HTERT RPE-1 (cell line): ENCODE data around the gene WEE1.
"Not testable (repeated sequence)": the region's sequence is repeated elsewhere in the genome, so short reads cannot be mapped to it uniquely, and the experiment has no call there.

Experiments
- in situ Hi-C: fragments of 300-500 bp; cut with MboI; formaldehyde crosslinking; loops from 4 replicates; pipeline ENCODE4 v1.14.3; 2020; ENCODE audit warnings: low sequenced_read_pairs

Gene WEE1

DNA sequence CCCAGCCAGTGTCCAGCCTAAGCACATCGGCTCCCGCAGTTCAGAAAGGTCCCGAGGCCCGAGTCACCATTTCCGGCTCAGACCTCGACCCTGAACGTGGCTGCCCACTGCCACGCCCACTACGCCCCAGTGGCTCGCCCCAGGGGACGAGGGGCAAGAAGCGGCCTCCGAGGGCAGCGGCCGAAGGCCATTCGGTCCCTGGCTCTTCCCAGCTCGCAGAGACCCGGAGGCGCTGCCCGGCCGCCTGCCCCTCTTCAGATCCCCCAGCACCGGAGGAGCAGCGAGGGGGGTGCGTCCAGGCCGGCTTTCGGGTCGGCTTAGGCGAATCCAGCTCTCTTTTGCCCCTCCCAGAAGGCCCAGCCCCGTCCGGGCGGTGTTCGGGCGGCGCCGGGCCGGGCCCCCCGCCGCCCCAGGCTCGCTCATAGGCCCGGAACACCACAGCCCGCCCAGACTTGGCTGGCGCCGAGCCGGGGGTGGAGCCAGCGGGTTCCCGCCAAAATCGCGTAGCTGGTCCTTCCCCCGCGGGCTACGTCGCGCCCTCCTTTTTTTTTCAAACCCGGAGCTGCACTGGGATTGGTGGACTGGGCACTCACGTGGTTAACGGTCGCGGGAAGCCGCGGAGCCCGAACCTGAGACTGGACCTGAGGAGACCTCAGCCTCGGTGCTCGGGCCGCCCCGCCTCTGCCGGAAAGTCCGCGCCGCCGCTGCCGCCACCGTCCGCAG is at the start of gene WEE1:
Gene WEE1, plus strand, starts transcription at position 619 of the 723 bp plus-strand sequence. CDS start 264 bp downstream, outside the sequence.
- in situ Hi-C loops, result no loop called here

- in situ Hi-C loops, result no loop called here
Measured at GRCh38 chr11:9524001-9524400, 49.5 kb upstream of the WEE1 start.

DNA sequence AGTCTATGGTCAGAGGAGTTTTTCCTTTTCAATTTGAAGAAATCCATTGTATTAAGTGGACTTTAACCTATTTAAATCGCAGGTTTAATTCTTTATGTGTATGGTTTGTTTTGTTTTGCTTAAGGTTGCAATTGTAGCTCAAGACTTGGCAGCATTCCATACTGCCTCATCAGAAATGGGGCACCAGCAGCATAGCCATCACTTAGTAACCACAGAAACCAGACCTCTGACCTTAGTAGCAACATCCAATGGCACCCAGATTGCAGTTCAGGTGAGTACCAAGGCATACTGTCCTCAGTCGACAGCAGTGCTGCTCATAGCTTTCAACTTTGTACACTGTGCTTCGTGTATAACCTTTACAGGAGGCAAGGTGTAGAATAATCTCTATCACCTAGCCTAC is 48.4 kb upstream of the WEE1 start:
- in situ Hi-C loops, result no loop called here

GRCh38 chr11:9527481-9528135 is 45.9 kb upstream of the WEE1 start:
- in situ Hi-C loops, result no loop called here

- in situ Hi-C loops, result no loop called here
Measured at GRCh38 chr11:9528136-9528501, 45.4 kb upstream of the WEE1 start.

DNA sequence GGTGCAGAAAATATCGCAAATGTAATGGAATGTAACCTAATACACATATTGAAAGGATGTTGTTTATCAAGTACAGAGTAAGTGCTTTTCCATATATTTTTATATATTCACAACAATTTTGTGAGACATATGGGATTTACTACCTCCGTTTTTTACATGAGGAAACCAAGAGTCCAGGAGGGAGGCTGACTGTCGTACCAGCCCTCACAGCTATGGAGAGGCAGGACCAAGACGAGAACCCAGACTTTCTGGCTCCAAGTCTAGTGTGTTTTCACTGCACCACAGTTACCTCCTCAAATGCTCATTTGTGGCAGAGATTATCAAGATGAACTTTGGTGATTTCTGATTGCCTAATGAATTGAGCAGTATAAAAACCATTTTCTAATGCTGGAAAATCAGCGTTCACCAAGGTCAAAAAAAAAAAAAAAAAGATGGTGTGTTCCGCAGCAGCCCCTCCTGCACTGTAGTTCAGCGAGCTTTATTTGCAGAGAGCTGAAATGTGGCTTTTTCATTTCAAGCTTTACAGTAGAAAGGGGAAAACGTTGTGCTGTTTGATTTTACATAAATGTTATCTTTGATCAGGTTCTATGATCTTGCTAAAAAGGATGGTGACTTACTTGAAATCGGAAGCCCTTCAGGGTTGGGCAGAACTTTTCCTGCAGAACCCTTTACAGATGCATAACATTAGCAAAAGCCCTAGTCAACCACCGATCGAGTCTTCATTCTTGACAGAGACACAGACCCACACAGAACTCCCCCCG is 44.7 kb upstream of the WEE1 start:
- in situ Hi-C loops, result no loop called here

- in situ Hi-C loops, result no loop called here
Measured at GRCh38 chr11:9529334-9529650, 44.2 kb upstream of the WEE1 start.

DNA sequence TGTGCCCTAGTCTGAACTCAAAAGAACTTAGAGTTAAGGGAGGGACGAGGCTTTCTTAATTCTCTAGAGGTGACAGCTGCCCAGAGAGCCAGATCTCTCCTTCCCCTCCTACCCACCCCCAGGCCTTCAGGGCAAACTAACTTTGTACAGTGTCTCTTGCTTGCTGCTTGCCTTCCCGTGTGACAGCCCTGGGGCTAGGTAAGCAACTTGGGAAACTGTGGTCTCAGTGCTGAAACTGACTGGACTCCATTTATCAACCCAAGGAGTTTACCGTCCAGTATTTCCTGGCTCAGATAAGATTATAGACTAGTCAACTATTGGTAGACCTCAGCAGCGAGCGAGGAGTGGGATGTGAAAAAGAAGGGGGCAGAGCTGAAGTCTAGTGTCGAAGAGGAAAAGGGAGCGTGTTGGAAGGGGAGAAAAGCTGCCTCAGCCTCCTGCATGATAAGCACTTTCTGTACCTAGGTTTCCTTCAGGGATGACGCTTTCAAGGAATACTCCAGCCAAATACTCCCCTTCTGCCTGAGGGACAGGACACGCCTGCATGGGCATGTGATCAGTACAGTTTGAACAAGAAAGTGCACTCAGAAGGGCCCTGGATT is 43.3 kb upstream of the WEE1 start:
- in situ Hi-C loops, result no loop called here

GRCh38 chr11:9530901-9531625 is 42.4 kb upstream of the WEE1 start:
- in situ Hi-C loops, result no loop called here

- in situ Hi-C loops, result no loop called here
Measured at GRCh38 chr11:9533058-9533457, 40.4 kb upstream of the WEE1 start.

DNA sequence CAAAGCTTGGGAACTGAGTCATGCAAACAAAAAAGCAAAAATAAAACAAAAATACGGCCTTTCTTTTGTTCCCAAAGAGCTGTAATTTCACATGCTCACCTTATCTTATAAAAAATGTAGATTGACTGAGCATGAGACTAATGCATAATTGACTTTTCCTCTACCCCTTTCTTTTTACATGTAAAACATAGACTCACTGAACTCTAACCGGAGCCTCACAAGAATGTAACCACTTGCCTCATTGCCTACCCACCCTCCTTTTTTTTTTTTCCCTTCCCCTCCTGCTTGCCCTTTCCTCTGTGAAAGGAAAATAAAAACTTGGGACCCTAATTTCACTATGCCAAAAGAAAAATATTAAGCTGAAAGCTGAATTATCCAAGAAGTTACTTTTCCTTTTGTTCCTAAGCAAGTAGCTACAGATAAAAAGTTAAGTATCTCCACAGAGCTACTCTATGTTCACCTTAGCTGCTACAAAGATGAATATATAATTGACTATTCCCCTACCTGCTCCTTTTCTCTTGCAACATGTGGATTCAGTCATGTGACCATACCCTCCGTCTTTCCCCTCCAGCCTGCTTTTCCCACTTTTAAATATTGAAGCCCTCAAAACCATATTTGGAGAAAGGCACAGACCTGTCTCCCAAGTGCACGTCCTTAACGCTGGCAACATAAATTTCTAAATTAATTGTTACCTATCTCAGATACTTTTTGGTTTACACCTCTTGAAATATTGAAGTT is 39.6 kb upstream of the WEE1 start:
- in situ Hi-C loops, result no loop called here

DNA sequence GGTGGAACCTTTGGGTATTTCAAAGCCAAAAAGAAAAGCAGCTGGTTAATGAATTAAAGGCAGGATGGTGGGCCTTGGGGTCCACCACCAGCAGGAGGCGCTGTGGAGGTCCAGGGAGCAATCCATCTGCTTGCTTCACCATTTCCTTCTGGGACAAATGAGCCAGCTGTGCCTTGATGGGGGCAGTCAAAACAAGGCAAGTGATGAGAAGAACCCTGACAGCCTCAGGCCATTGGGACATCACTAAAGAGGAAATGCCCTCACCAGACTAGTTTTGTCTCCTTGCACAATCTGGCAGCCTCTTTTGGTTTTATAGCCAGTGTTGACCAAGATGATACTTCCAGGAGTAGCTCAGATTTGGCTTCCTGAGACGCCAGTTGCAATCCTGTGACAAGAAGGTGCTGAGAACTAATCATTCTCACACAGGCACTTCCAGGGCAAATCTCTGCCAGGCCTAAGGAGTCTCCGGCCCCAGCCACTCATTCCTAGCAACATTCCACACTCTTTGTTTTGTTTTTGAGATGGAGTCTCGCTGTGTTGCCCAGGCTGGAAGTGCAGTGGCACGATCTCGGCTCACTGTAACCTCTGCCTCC is 38.2 kb upstream of the WEE1 start:
- in situ Hi-C loops, result no loop called here

DNA sequence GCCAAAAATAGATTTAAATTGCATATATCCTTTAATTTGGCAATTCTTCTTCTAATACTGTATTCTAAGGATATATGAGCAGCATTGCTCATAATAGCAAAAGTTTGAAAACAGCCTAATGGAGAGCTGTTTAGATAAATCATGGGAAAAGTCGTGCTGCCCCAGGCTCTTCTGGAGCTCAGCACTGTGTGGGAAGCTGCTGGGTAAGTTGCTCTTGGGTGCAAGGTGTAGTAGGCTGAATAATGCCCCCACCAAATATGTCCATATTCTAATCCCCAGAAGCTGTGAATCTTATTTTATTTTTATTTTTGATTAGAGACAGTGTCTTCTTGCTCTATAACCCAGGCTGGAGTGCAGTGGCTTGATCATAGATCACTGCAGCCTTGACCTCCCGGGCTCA is 34.9 kb upstream of the WEE1 start:
- in situ Hi-C loops, result no loop called here

- in situ Hi-C loops, result not testable (repeated sequence)
Measured at GRCh38 chr11:9549216-9549615, 24.3 kb upstream of the WEE1 start.

GRCh38 chr11:9550191-9550628 is 23.3 kb upstream of the WEE1 start:
- in situ Hi-C loops, result no loop called here

- in situ Hi-C loops, result no loop called here
Measured at GRCh38 chr11:9561279-9561982, 12.0 kb upstream of the WEE1 start.

GRCh38 chr11:9562716-9563115 is 10.8 kb upstream of the WEE1 start:
- in situ Hi-C loops, result no loop called here

GRCh38 chr11:9563196-9563730 is 10.2 kb upstream of the WEE1 start:
- in situ Hi-C loops, result no loop called here
